ENCODE data around the gene GRIK4. TPM values are rescaled to one million over a fixed set of nuclear protein-coding genes. Genes with fewer than 3 reads are reported as not detected.
A peak's percentile ranks its signal among the peaks of the same experiment; 100 is the strongest.

The GRIK4 gene
- polyA plus RNA-seq, 4 donors: 0.97 to 1.5 (median 1.4) TPM

GRCh38 chr11:120509346-120510053 is 2.0 kb upstream of the GRIK4 start:
- DNase-seq (ENCODE audit: low read depth in 4 of 4, low spot score in 2 of 4): no peak

- DNase-seq (ENCODE audit: low read depth in 4 of 4, low spot score in 2 of 4): no peak
These were observed 987 bp upstream of the GRIK4 start for GRCh38 chr11:120510406-120511115.

- DNase-seq (ENCODE audit: low read depth in 4 of 4, low spot score in 2 of 4): no peak
These were observed 531 bp downstream of the GRIK4 start for GRCh38 chr11:120511820-120512738.

GRCh38 chr11:120512739-120513435 is 1.3 kb downstream of the GRIK4 start:
- DNase-seq (ENCODE audit: low read depth in 4 of 4, low spot score in 2 of 4): no peak

- no peak for DNase-seq (ENCODE audit: low read depth in 4 of 4, low spot score in 2 of 4)
These were observed 2.1 kb downstream of the GRIK4 start for GRCh38 chr11:120513436-120514315.

- no peak for DNase-seq (ENCODE audit: low read depth in 4 of 4, low spot score in 2 of 4)
These were observed 3.1 kb downstream of the GRIK4 start for GRCh38 chr11:120514541-120515121.

GRCh38 chr11:120515186-120515723 is 3.7 kb downstream of the GRIK4 start:
- DNase-seq (ENCODE audit: low read depth in 4 of 4, low spot score in 2 of 4): no peak

- no peak for DNase-seq (ENCODE audit: low read depth in 4 of 4, low spot score in 2 of 4)
These were observed 5.2 kb downstream of the GRIK4 start for GRCh38 chr11:120516461-120517389.

GRCh38 chr11:120517390-120517761 is 5.8 kb downstream of the GRIK4 start:
- no peak for DNase-seq (ENCODE audit: low read depth in 4 of 4, low spot score in 2 of 4)

- DNase-seq (ENCODE audit: low read depth in 4 of 4, low spot score in 2 of 4): peak in 1 of 4 donors; percentile 59
These were observed 6.3 kb downstream of the GRIK4 start for GRCh38 chr11:120517801-120518291.

GRCh38 chr11:120518356-120518755 is 6.8 kb downstream of the GRIK4 start:
- DNase-seq (ENCODE audit: low read depth in 4 of 4, low spot score in 2 of 4): no peak

- no peak for DNase-seq (ENCODE audit: low read depth in 4 of 4, low spot score in 2 of 4)
These were observed 7.9 kb downstream of the GRIK4 start for GRCh38 chr11:120519474-120519873.

GRCh38 chr11:120520091-120520822 is 8.7 kb downstream of the GRIK4 start:
- no peak for DNase-seq (ENCODE audit: low read depth in 4 of 4, low spot score in 2 of 4)

GRCh38 chr11:120521176-120521575 is 9.6 kb downstream of the GRIK4 start:
- DNase-seq (ENCODE audit: low read depth in 4 of 4, low spot score in 2 of 4): no peak

GRCh38 chr11:120522021-120522420 is 10.5 kb downstream of the GRIK4 start:
- no peak for DNase-seq (ENCODE audit: low read depth in 4 of 4, low spot score in 2 of 4)

- DNase-seq (ENCODE audit: low read depth in 4 of 4, low spot score in 2 of 4): no peak
These were observed 11.2 kb downstream of the GRIK4 start for GRCh38 chr11:120522736-120523135.

GRCh38 chr11:120523196-120523595 is 11.6 kb downstream of the GRIK4 start:
- DNase-seq (ENCODE audit: low read depth in 4 of 4, low spot score in 2 of 4): peak in 1 of 4 donors; percentile 41

All from left renal cortex interstitium (tissue), 4 donors.